GM19463 (cell line): ENCODE results near the gene CDC42BPA.
"Not testable (repeated sequence)": the region's sequence is repeated elsewhere in the genome, so short reads cannot be mapped to it uniquely, and the experiment has no call there.

ENCODE experiments used
- ATAC-seq: cut with Tn5 transposase; IDR thresholded peaks from one replicate; pipeline ENCODE4 v1.9.1; 2021; ENCODE audit warnings: mild to moderate bottlenecking, moderate library complexity; ENCODE audit not compliant: unreplicated experiment

The CDC42BPA gene

GRCh38 chr1:227261501-227261900, 56.8 kb downstream of the CDC42BPA start:
- no peak for ATAC-seq

- no peak for ATAC-seq
Measured at GRCh38 chr1:227260433-227260832, 57.9 kb downstream of the CDC42BPA start.

GRCh38 chr1:227257964-227258363, 60.3 kb downstream of the CDC42BPA start:
- ATAC-seq: no peak

GRCh38 chr1:227255086-227255732, 63.1 kb downstream of the CDC42BPA start:
- no peak for ATAC-seq

GRCh38 chr1:227253065-227253464, 65.2 kb downstream of the CDC42BPA start:
- no peak for ATAC-seq

GRCh38 chr1:227245613-227246320, 72.5 kb downstream of the CDC42BPA start:
- ATAC-seq: no peak

GRCh38 chr1:227244339-227245118, 73.8 kb downstream of the CDC42BPA start:
- no peak for ATAC-seq

GRCh38 chr1:227242811-227243682, 75.2 kb downstream of the CDC42BPA start:
- no peak for ATAC-seq

- no peak for ATAC-seq
Measured at GRCh38 chr1:227240983-227241382, 77.3 kb downstream of the CDC42BPA start.

- no peak for ATAC-seq
Measured at GRCh38 chr1:227234998-227235405, 83.3 kb downstream of the CDC42BPA start.

GRCh38 chr1:227231128-227231527, 87.2 kb downstream of the CDC42BPA start:
- not testable (repeated sequence) for ATAC-seq

- ATAC-seq: no peak
Measured at GRCh38 chr1:227228201-227228600, 90.1 kb downstream of the CDC42BPA start.

GRCh38 chr1:227227761-227228160, 90.5 kb downstream of the CDC42BPA start:
- ATAC-seq: no peak

GRCh38 chr1:227225715-227226346, 92.5 kb downstream of the CDC42BPA start:
- ATAC-seq: no peak

- ATAC-seq: no peak
Measured at GRCh38 chr1:227223171-227223806, 95.0 kb downstream of the CDC42BPA start.

GRCh38 chr1:227219715-227220292, 98.5 kb downstream of the CDC42BPA start:
- ATAC-seq: no peak

- ATAC-seq: no peak
Measured at GRCh38 chr1:227218870-227219573, 99.3 kb downstream of the CDC42BPA start.

- no peak for ATAC-seq
Measured at GRCh38 chr1:227215863-227216510, 102.3 kb downstream of the CDC42BPA start.
